GM19193 (cell line): Measurements from ENCODE around the gene PXDN.

Experiments used
- POLR2A ChIP-seq: IDR thresholded peaks from 4 replicates; pipeline ENCODE4 v1.6.1; 2011; ENCODE audit not compliant: insufficient read depth, insufficient read length; ENCODE audit errors: extremely low read depth

PXDN gene

GRCh38 chr2:1664698-1665097 lies 79.6 kb downstream of the PXDN start:
- TF ChIP-seq POLR2A, result no peak

GRCh38 chr2:1664076-1664605 lies 80.2 kb downstream of the PXDN start:
- TF ChIP-seq POLR2A, result no peak

GRCh38 chr2:1663621-1664020 lies 80.7 kb downstream of the PXDN start:
- no peak for TF ChIP-seq POLR2A

- TF ChIP-seq POLR2A, result no peak
These were observed 81.6 kb downstream of the PXDN start for GRCh38 chr2:1662606-1663180.

GRCh38 chr2:1661891-1662605 lies 82.3 kb downstream of the PXDN start:
- no peak for TF ChIP-seq POLR2A

- no peak for TF ChIP-seq POLR2A
These were observed 83.4 kb downstream of the PXDN start for GRCh38 chr2:1660656-1661640.

GRCh38 chr2:1659951-1660565 lies 84.3 kb downstream of the PXDN start:
- no peak for TF ChIP-seq POLR2A

GRCh38 chr2:1658394-1659151 lies 85.7 kb downstream of the PXDN start:
- no peak for TF ChIP-seq POLR2A

- TF ChIP-seq POLR2A, result no peak
These were observed 87.1 kb downstream of the PXDN start for GRCh38 chr2:1656961-1657841.

GRCh38 chr2:1656326-1656960 lies 87.9 kb downstream of the PXDN start:
- no peak for TF ChIP-seq POLR2A

- no peak for TF ChIP-seq POLR2A
These were observed 88.9 kb downstream of the PXDN start for GRCh38 chr2:1655461-1655860.

- no peak for TF ChIP-seq POLR2A
These were observed 89.5 kb downstream of the PXDN start for GRCh38 chr2:1654696-1655374.
